GDM1 (cell line): ENCODE data around the gene MFAP5.
"Not testable (repeated sequence)": the region's sequence is repeated elsewhere in the genome, so short reads cannot be mapped to it uniquely, and the experiment has no call there.

Experiments used
- DNase-seq: peaks from one replicate; lab custom pipeline; 2025; lab: John Stamatoyannopoulos, UW

Gene MFAP5

GRCh38 chr12:8675591-8676036 is 13.0 kb upstream of the MFAP5 start:
- DNase-seq, result no peak

GRCh38 chr12:8672381-8672780 is 9.8 kb upstream of the MFAP5 start:
- no peak for DNase-seq

- DNase-seq, result no peak
These were observed 5.8 kb upstream of the MFAP5 start for GRCh38 chr12:8668441-8668840.

GRCh38 chr12:8667270-8667669 is 4.6 kb upstream of the MFAP5 start:
- DNase-seq, result no peak

GRCh38 chr12:8665759-8666158 is 3.1 kb upstream of the MFAP5 start:
- no peak for DNase-seq

- DNase-seq, result no peak
These were observed 1.7 kb upstream of the MFAP5 start for GRCh38 chr12:8664228-8664913.

- no peak for DNase-seq
These were observed 875 bp downstream of the MFAP5 start for GRCh38 chr12:8661751-8662150.

GRCh38 chr12:8661016-8661415 is 1.6 kb downstream of the MFAP5 start:
- no peak for DNase-seq

GRCh38 chr12:8658346-8658745 is 4.3 kb downstream of the MFAP5 start:
- DNase-seq, result no peak

- no peak for DNase-seq
These were observed 7.2 kb downstream of the MFAP5 start for GRCh38 chr12:8655421-8655820.

GRCh38 chr12:8648576-8649205 is 13.9 kb downstream of the MFAP5 start:
- DNase-seq, result no peak

GRCh38 chr12:8647968-8648367 is 14.7 kb downstream of the MFAP5 start:
- DNase-seq, result no peak

GRCh38 chr12:8644345-8645248 is 18.0 kb downstream of the MFAP5 start:
- DNase-seq, result no peak

- no peak for DNase-seq
These were observed 19.9 kb downstream of the MFAP5 start for GRCh38 chr12:8642775-8643174.

GRCh38 chr12:8639936-8640335 is 22.7 kb downstream of the MFAP5 start:
- DNase-seq, result no peak

GRCh38 chr12:8638951-8639350 is 23.7 kb downstream of the MFAP5 start:
- DNase-seq, result no peak

- DNase-seq, result no peak
These were observed 25.0 kb downstream of the MFAP5 start for GRCh38 chr12:8637666-8638065.

- DNase-seq, result no peak
These were observed 25.4 kb downstream of the MFAP5 start for GRCh38 chr12:8637244-8637643.

- DNase-seq, result no peak
These were observed 26.0 kb downstream of the MFAP5 start for GRCh38 chr12:8636581-8636980.

GRCh38 chr12:8636007-8636346 is 26.6 kb downstream of the MFAP5 start:
- not testable (repeated sequence) for DNase-seq

GRCh38 chr12:8635342-8636006 is 27.2 kb downstream of the MFAP5 start:
- DNase-seq, result not testable (repeated sequence)

- no peak for DNase-seq
These were observed 32.5 kb downstream of the MFAP5 start for GRCh38 chr12:8630131-8630530.
